HG02610 (cell line): Measurements from ENCODE around the gene FBXW5.

Source experiments
- ATAC-seq: cut with Tn5 transposase; IDR thresholded peaks from one replicate; pipeline ENCODE4 v1.9.1; 2021; ENCODE audit warnings: mild to moderate bottlenecking, moderate library complexity; ENCODE audit not compliant: unreplicated experiment

FBXW5 gene

GRCh38 chr9:136962163-136962562 lies 17.6 kb upstream of the FBXW5 start:
- ATAC-seq = no peak

GRCh38 chr9:136961279-136962065 lies 16.9 kb upstream of the FBXW5 start:
- ATAC-seq = no peak

GRCh38 chr9:136960938-136961275 lies 16.4 kb upstream of the FBXW5 start:
- ATAC-seq = no peak

GRCh38 chr9:136960212-136960937 lies 15.8 kb upstream of the FBXW5 start:
- ATAC-seq = no peak

- no peak for ATAC-seq
Measured at GRCh38 chr9:136958898-136959850, 14.6 kb upstream of the FBXW5 start.

- no peak for ATAC-seq
Measured at GRCh38 chr9:136958473-136958872, 13.9 kb upstream of the FBXW5 start.

- no peak for ATAC-seq
Measured at GRCh38 chr9:136957901-136958300, 13.4 kb upstream of the FBXW5 start.

- no peak for ATAC-seq
Measured at GRCh38 chr9:136957461-136957860, 12.9 kb upstream of the FBXW5 start.

- no peak for ATAC-seq
Measured at GRCh38 chr9:136956604-136957003, 12.1 kb upstream of the FBXW5 start.

GRCh38 chr9:136955943-136956335 lies 11.4 kb upstream of the FBXW5 start:
- ATAC-seq = no peak

- ATAC-seq = no peak
Measured at GRCh38 chr9:136955202-136955942, 10.8 kb upstream of the FBXW5 start.

GRCh38 chr9:136954270-136955083 lies 9.9 kb upstream of the FBXW5 start:
- no peak for ATAC-seq

- ATAC-seq = no peak
Measured at GRCh38 chr9:136953771-136954269, 9.3 kb upstream of the FBXW5 start.

GRCh38 chr9:136952876-136953770 lies 8.6 kb upstream of the FBXW5 start:
- no peak for ATAC-seq

GRCh38 chr9:136952321-136952850 lies 7.8 kb upstream of the FBXW5 start:
- ATAC-seq = no peak

- no peak for ATAC-seq
Measured at GRCh38 chr9:136951541-136952320, 7.2 kb upstream of the FBXW5 start, which contains the start of gene LCN12. Gene LCN12, plus strand, starts transcription at chr9:136952273. Its CDS starts 55 bp downstream, at chr9:136952328.

GRCh38 chr9:136950656-136951276 lies 6.2 kb upstream of the FBXW5 start:
- no peak for ATAC-seq
